Colonic mucosa (tissue), 4 donors: Measurements from ENCODE around the gene FAM227B. TPM values are rescaled to one million over a fixed set of nuclear protein-coding genes. Genes with fewer than 3 reads are reported as not detected.

Experiments
- DNase-seq: peaks from one replicate; pipeline ENCODE4 v3.0.0-alpha.2; 2020
- H3K27ac ChIP-seq: fragments of 200-600 bp; one replicate; pipeline ENCODE4 v1.8.0; 2021
- H3K27me3 ChIP-seq: fragments of 200-600 bp; one replicate; pipeline ENCODE4 v1.8.0; 2021
- H3K36me3 ChIP-seq: fragments of 200-600 bp; one replicate; pipeline ENCODE4 v1.8.0; 2021
- H3K4me1 ChIP-seq: fragments of 200-600 bp; one replicate; pipeline ENCODE4 v1.8.0; 2021; ENCODE audit warnings: mild to moderate bottlenecking
- H3K4me3 ChIP-seq: fragments of 200-600 bp; one replicate; pipeline ENCODE4 v1.8.0; 2021
- H3K9ac ChIP-seq, 2 donors: one replicate each; pipeline ENCODE4 v1.7.0; 2013; ENCODE audit warnings: control low read depth in 2 of 2, low read depth in 2 of 2, low read length in 2 of 2
- H3K9me3 ChIP-seq: fragments of 200-600 bp; one replicate; pipeline ENCODE4 v1.8.0; 2021
- CTCF ChIP-seq: fragments of 200-600 bp; IDR thresholded peaks from one replicate; pipeline ENCODE4 v1.8.0; 2022; ENCODE audit warnings: antibody characterized with exemption, mild to moderate bottlenecking
- intact Hi-C: fragments of 100-400 bp; cut with DNase I; formaldehyde crosslinking; loops from one replicate; pipeline ENCODE4 v1.14.1; 2022
- total RNA-seq, 2 donors: library from RNA; stranded (reverse); fragmentation: NEBNext Ultra II Directional in 1 of 2; extraction: Animal tissue kit (Norgen Biotek cat#: 25700) in 1 of 2; gene quantifications; one replicate each; pipeline ENCODE4 v1.2.1, GENCODE V29; 2021
- donor health status: healthy.
- donor health status: DM: no; HTN: no; CAD: no.
- donor health status: DM: no; HTN: no; CAD: no.

The FAM227B gene
- total RNA-seq, 2 donors from 2014 or later: 1.0 to 2.3 TPM

GRCh38 chr15:49418811-49419210 lies 201.8 kb downstream of the FAM227B start:
- no peak for DNase-seq
- H3K27ac ChIP-seq: no peak overlapping the region
- no peak overlapping the region for H3K4me3 ChIP-seq
- H3K9me3 ChIP-seq: no peaks in the 10 kb centered on the region
- H3K36me3 ChIP-seq: no peaks in the 10 kb centered on the region
- H3K4me1 ChIP-seq: no peaks in the 10 kb centered on the region
- H3K9ac ChIP-seq: no peak overlapping the region
- H3K27me3 ChIP-seq: no peaks in the 10 kb centered on the region
- intact Hi-C loops: no loop called here
- TF ChIP-seq CTCF: no peak

- no peak for DNase-seq
- H3K27ac ChIP-seq: no peak overlapping the region
- no peaks in the 10 kb centered on the region for H3K27me3 ChIP-seq
- H3K4me1 ChIP-seq: no peaks in the 10 kb centered on the region
- no peaks in the 10 kb centered on the region for H3K36me3 ChIP-seq
- H3K9me3 ChIP-seq: no peaks in the 10 kb centered on the region
- H3K4me3 ChIP-seq: no peak overlapping the region
- intact Hi-C loops: no loop called here
- no peak overlapping the region for H3K9ac ChIP-seq
- no peak for TF ChIP-seq CTCF
Observed at GRCh38 chr15:49415638-49416037, 205.0 kb downstream of the FAM227B start.

DNA sequence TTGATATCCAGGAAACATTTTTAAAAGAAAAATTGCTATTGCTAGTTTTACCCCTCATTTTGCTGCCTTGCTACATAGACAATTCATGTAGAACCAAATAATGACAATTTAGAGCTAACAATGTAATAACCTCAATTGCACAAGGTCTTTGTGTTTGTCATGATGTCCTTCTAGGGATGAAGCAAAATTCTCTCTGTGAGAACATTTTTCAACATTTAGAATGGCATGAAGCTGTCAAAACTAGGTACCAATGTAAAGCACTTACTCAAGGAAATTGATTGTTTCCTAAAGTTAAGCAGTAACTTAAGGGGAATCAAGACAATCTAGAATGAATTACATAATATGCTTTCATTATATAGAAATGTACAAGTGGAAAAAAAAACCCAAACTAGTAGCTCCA lies 205.5 kb downstream of the FAM227B start:
- intact Hi-C loops: no loop called here
- Histone ChIP-seq H3K27me3 (no peaks in the 10 kb centered on the region), H3K9me3 (no peaks in the 10 kb centered on the region), H3K9ac (no peak overlapping the region), H3K4me3 (no peak overlapping the region), H3K27ac (no peak overlapping the region), H3K36me3 (no peaks in the 10 kb centered on the region), H3K4me1 (no peaks in the 10 kb centered on the region)
- DNase-seq: no peak
- no peak for TF ChIP-seq CTCF

- no peaks in the 10 kb centered on the region for H3K4me1 ChIP-seq
- no peak overlapping the region for H3K4me3 ChIP-seq
- intact Hi-C loops: no loop called here
- H3K36me3 ChIP-seq: no peaks in the 10 kb centered on the region
- no peak overlapping the region for H3K9ac ChIP-seq
- H3K9me3 ChIP-seq: no peaks in the 10 kb centered on the region
- TF ChIP-seq CTCF: no peak
- no peak for DNase-seq
- H3K27ac ChIP-seq: no peak overlapping the region
- H3K27me3 ChIP-seq: no peaks in the 10 kb centered on the region
Observed at GRCh38 chr15:49412797-49413196, 207.8 kb downstream of the FAM227B start.

DNA sequence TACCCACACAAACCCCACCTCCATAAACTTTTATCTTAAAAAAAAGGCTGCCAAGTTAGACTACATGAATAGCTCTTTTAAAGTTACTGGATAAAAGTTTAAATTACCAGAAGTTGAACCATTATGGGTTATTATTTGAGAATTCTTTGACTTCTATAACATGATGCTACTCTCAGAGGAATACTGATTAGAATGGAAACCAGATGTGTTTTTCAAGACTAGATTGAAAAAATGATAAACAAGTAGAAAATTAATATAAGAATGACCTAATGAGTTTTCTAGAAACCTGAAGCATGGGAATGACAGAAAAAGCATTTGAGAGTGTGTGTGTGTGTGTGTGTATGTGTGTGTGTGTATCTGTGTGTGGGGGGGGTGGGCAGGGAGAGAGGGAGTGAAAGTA lies 210.0 kb downstream of the FAM227B start:
- TF ChIP-seq CTCF: no peak
- no peak for DNase-seq
- no peak overlapping the region for H3K9ac ChIP-seq
- H3K27me3 ChIP-seq: no peaks in the 10 kb centered on the region
- intact Hi-C loops: no loop called here
- H3K4me1 ChIP-seq: no peaks in the 10 kb centered on the region
- H3K27ac ChIP-seq: no peak overlapping the region
- H3K4me3 ChIP-seq: no peak overlapping the region
- H3K9me3 ChIP-seq: no peaks in the 10 kb centered on the region
- no peaks in the 10 kb centered on the region for H3K36me3 ChIP-seq
